ENCODE measurements around the gene CAGE1. TPM values are rescaled to one million over a fixed set of nuclear protein-coding genes. Genes with fewer than 3 reads are reported as not detected.

The CAGE1 gene
- total and polyA plus RNA-seq, 10 of the 15 experiments (the other 5 are each of a cell fraction or from before 2014, with no cell fraction given): 0.03 to 0.42 (median 0.08) TPM; not detected in 3

GRCh38 chr6:7300926-7301325 lies 88.6 kb downstream of the CAGE1 start:
- peaks cover 20% of the 10 kb centered on the region for H3K79me2 ChIP-seq (ENCODE audit: control insufficient read depth, insufficient read depth, low read length)
- no peaks in the 10 kb centered on the region for H3K27me3 ChIP-seq (replicated peaks in 1 of 2; ENCODE audit: control insufficient read depth in 2 of 2, insufficient read depth in 2 of 2, low read length in 1 of 2)
- H3K4me3 ChIP-seq: no peak overlapping the region
- H4K20me1 ChIP-seq (ENCODE audit: control insufficient read depth, insufficient read depth): no peaks in the 10 kb centered on the region
- H3K36me3 ChIP-seq (ENCODE audit: control insufficient read depth in 2 of 2, insufficient read depth in 2 of 2, low read length in 1 of 2): peaks cover 5 to 55% of the 10 kb centered on the region in 2 experiments
- ChIA-PET POLR2A (interaction anchor here (0.5 to 0.6 kb wide), 2 partner anchors 230 to 337 kb away, joined by 3 to 5 read pairs; no protein-coding TSS in a partner anchor), SMC1A (ENCODE audit: uncharacterized antibody, unreplicated experiment) (no interaction called here), RAD21 (ENCODE audit: unreplicated experiment) (interaction anchor here (0.6 to 1.4 kb wide), 2 partner anchors 9 to 23 kb away, joined by 5 read pairs; no protein-coding TSS in a partner anchor), CTCF (interaction anchor here (6.1 kb wide), 1 partner anchor 24 kb away, joined by 37 read pairs; no protein-coding TSS in a partner anchor)
- no peak overlapping the region for H2AFZ ChIP-seq (ENCODE audit: control insufficient read depth, low read depth, low read length)
- DNase-seq (ENCODE audit: low read depth, low spot score): no peak
- no peak overlapping the region for H3K27ac ChIP-seq (ENCODE audit: control insufficient read depth, insufficient read depth)
- WGBS (ENCODE audit: insufficient coverage, insufficient replicate concordance, low lambda C conversion rate, missing lambda C conversion rate): over 99% methylated on average over 5 of the region's 5 CpGs
- no peak overlapping the region for H3K4me2 ChIP-seq (ENCODE audit: control insufficient read depth, insufficient read depth)
- H3K4me1 ChIP-seq (ENCODE audit: control insufficient read depth, insufficient read depth, low read length): no peaks in the 10 kb centered on the region; the same call in 1 of the 2 replicates
- H3K9me3 ChIP-seq (replicated peaks; ENCODE audit: control insufficient read depth, insufficient read depth, low read length): no peaks in the 10 kb centered on the region
- in situ Hi-C loops (cut with MboI): no loop called here
- FAIRE-seq: no peak
- BruUV-seq (replicated peaks): no TSS peak
- intact Hi-C loops (cut with micrococcal nuclease; ENCODE audit: unreplicated experiment): no loop called here
- H3K9ac ChIP-seq (ENCODE audit: control insufficient read depth, insufficient read depth, low read length): no peak overlapping the region
- no peak for ATAC-seq
- TF ChIP-seq HDGF (IDR thresholded peaks at IDR 0.05): no peak
- TF ChIP-seq E4F1 (IDR thresholded peaks at IDR 0.05; ENCODE audit: borderline replicate concordance, partially characterized antibody): no peak
- no peak for TF ChIP-seq SUZ12 (IDR thresholded peaks at IDR 0.05; ENCODE audit: unreplicated experiment)
- no peak for TF ChIP-seq RAD21 (IDR thresholded peaks at IDR 0.05; ENCODE audit: insufficient read depth, low read depth, low read length)
- TF ChIP-seq HSF1 (IDR thresholded peaks at IDR 0.05; ENCODE audit: low read depth, low read length): no peak
- no peak for TF ChIP-seq MYC (IDR thresholded peaks at IDR 0.05; ENCODE audit: insufficient read depth, insufficient read length, insufficient replicate concordance, low read length, severe bottlenecking)
- no peak for TF ChIP-seq MXI1 (IDR thresholded peaks at IDR 0.05; ENCODE audit: low read depth, low read length)
- no peak for TF ChIP-seq BCL3 (IDR thresholded peaks at IDR 0.05; ENCODE audit: borderline replicate concordance, insufficient read depth, low read depth, low read length, poor library complexity, severe bottlenecking)
- no peak for TF ChIP-seq REST (IDR thresholded peaks at IDR 0.05; ENCODE audit: low read depth, low read length)
- TF ChIP-seq BCL11A (IDR thresholded peaks at IDR 0.05; ENCODE audit: low read depth, low read length): no peak
- TF ChIP-seq ELK1 (IDR thresholded peaks at IDR 0.05; ENCODE audit: low read depth, low read length): no peak

Measured in GM12878 (cell line).